ENCODE results near the gene SYNPO2.

- TF ChIP-seq POLR2A (IDR thresholded peaks at IDR 0.05) (no peak), CTCF (IDR thresholded peaks at IDR 0.05) (no peak)
Measured at GRCh38 chr4:118983831-118984230, 95.2 kb downstream of the SYNPO2 start.
